Measurements from ENCODE around the gene CFAP69. TPM values are rescaled to one million over a fixed set of nuclear protein-coding genes. Genes with fewer than 3 reads are reported as not detected.
A peak's percentile ranks its signal among the peaks of the same experiment; 100 is the strongest.

The CFAP69 gene
- total and polyA plus RNA-seq, 5 experiments from 2014 or later: 0.39 to 0.77 TPM; not detected in 3

GRCh38 chr7:90216771-90217170 lies 28.2 kb upstream of the CFAP69 start:
- Mint-ChIP-seq H3K27me3 (peaks cover 11 to 23% (median 16%) of the 10 kb centered on the region in 5 donors), H3K4me3 (no peak overlapping the region), H3K36me3 (no peaks in the 10 kb centered on the region), H3K27ac (no peak overlapping the region), H3K4me1 (peaks cover 0 to 4% (median 0%) of the 10 kb centered on the region in 4 donors), H3K9me3 (peaks cover 0 to 5% (median 0%) of the 10 kb centered on the region in 9 donors)
- ATAC-seq (no peak), DNase-seq (no peak)
- POLR2A ChIA-PET: no interaction called here

DNA sequence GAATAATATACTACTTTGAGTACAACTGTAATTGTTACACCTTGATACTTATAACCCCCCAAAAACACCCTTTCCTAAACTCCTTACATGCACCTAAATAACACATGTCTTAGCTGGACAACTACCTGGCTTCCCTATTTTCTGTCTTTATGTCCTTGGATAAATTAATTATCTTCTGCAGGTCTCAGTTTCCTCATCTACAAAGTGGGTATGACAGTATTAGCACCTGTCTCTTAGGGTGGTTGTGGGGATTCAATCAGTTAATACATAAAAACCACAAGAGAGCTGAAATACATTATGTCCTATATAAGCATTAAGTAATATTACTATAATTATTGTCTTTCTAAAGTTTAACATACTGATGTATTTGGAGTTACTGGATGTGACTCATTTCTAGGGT lies 22.6 kb upstream of the CFAP69 start:
- ATAC-seq: no peak
- DNase-seq: no peak
- Mint-ChIP-seq H3K4me1 (no peaks in the 10 kb centered on the region), H3K36me3 (no peaks in the 10 kb centered on the region), H3K27me3 (peaks cover 21 to 64% (median 24%) of the 10 kb centered on the region in 5 donors), H3K9me3 (peaks cover 0 to 4% (median 0%) of the 10 kb centered on the region in 9 donors), H3K27ac (peak overlapping the region in 1 of 10 donors; percentile 42), H3K4me3 (no peak overlapping the region)
- POLR2A ChIA-PET: no interaction called here

- Mint-ChIP-seq H3K27me3 (peaks cover 20 to 70% (median 23%) of the 10 kb centered on the region in 5 donors), H3K27ac (no peak overlapping the region), H3K9me3 (peaks cover 0 to 4% (median 0%) of the 10 kb centered on the region in 9 donors), H3K4me3 (no peak overlapping the region), H3K4me1 (no peaks in the 10 kb centered on the region), H3K36me3 (no peaks in the 10 kb centered on the region)
- no peak for ATAC-seq
- DNase-seq: no peak
- POLR2A ChIA-PET: no interaction called here
These were observed 21.9 kb upstream of the CFAP69 start for GRCh38 chr7:90222811-90223725.

DNA sequence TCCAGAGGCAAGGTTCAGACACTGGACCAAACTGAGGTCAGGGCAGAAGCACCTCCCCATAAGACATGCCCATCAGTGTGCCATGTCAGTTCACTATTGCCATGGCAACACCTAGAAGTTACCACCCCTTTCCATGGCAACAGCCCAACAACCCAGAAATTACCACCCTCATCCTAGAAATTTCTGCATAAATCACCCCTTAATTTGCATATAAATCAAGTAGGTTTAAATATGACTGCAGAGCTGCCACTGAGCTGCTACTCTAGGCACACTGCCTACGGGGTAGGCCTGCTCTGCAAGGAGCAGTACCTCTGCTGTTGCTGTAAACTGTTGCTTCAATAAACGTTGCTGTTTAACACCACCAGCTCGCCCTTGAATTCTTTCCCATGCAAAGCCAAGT lies 20.8 kb upstream of the CFAP69 start:
- Mint-ChIP-seq H3K36me3 (no peaks in the 10 kb centered on the region), H3K4me1 (no peaks in the 10 kb centered on the region), H3K4me3 (no peak overlapping the region), H3K27me3 (peaks cover 22 to 78% (median 30%) of the 10 kb centered on the region in 5 donors), H3K27ac (no peak overlapping the region), H3K9me3 (peaks cover 0 to 4% (median 0%) of the 10 kb centered on the region in 9 donors)
- ATAC-seq (no peak), DNase-seq (no peak)
- POLR2A ChIA-PET: no interaction called here

GRCh38 chr7:90225181-90225580 lies 19.8 kb upstream of the CFAP69 start:
- Mint-ChIP-seq H3K4me3 (no peak overlapping the region), H3K4me1 (no peaks in the 10 kb centered on the region), H3K36me3 (no peaks in the 10 kb centered on the region), H3K9me3 (peaks cover 0 to 3% (median 0%) of the 10 kb centered on the region in 9 donors), H3K27me3 (peaks cover 21 to 76% (median 26%) of the 10 kb centered on the region in 5 donors), H3K27ac (no peak overlapping the region)
- no peak for ATAC-seq
- no peak for DNase-seq
- POLR2A ChIA-PET: no interaction called here

DNA sequence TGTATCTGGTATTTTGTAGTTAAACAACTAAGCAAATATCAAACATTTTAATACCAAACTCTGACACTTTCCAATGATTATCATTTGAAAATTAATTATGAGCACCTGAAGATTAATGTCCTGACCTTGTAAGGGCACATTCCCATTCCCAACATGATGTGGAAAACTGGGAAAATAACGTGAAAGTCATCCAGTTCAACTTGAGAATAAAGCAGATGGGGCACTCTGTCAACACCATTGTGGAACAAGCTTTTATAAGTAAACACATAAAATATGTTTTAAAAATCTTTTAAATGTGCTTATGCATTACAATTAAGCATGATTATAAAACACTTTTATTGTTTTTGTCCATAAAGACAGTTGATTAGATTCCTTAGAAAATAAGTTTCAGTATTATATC lies 19.4 kb upstream of the CFAP69 start:
- POLR2A ChIA-PET: no interaction called here
- ATAC-seq: no peak

DNA sequence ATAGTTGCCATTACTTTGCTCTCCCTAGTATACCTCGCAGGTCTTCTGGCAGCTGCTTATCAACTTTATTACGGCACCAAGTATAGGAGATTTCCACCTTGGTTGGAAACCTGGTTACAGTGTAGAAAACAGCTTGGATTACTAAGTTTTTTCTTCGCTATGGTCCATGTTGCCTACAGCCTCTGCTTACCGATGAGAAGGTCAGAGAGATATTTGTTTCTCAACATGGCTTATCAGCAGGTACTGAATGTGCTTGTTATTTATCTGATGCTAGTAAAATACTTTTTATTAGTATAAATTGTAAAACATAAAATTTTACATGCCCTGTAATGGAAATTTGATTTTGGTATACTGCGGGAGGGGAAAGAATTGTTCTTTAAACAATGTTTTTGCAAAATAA lies 17.7 kb upstream of the CFAP69 start:
- peaks cover 16 to 62% (median 23%) of the 10 kb centered on the region in 5 donors for H3K27me3 Mint-ChIP-seq
- H3K36me3 Mint-ChIP-seq: no peaks in the 10 kb centered on the region
- POLR2A ChIA-PET: no interaction called here
- H3K27ac Mint-ChIP-seq: no peak overlapping the region
- ATAC-seq (no peak), DNase-seq (no peak)
- H3K4me1 Mint-ChIP-seq: no peaks in the 10 kb centered on the region
- no peaks in the 10 kb centered on the region for H3K9me3 Mint-ChIP-seq
- H3K4me3 Mint-ChIP-seq: no peak overlapping the region

More for the DNA sequence above, 19.4 kb upstream of the CFAP69 start:
- no peak overlapping the region for H3K27ac Mint-ChIP-seq
- no peaks in the 10 kb centered on the region for H3K36me3 Mint-ChIP-seq
- H3K9me3 Mint-ChIP-seq: no peaks in the 10 kb centered on the region
- no peak for DNase-seq
- no peaks in the 10 kb centered on the region for H3K4me1 Mint-ChIP-seq
- H3K27me3 Mint-ChIP-seq: peaks cover 17 to 72% (median 22%) of the 10 kb centered on the region in 5 donors
- H3K4me3 Mint-ChIP-seq: no peak overlapping the region

DNA sequence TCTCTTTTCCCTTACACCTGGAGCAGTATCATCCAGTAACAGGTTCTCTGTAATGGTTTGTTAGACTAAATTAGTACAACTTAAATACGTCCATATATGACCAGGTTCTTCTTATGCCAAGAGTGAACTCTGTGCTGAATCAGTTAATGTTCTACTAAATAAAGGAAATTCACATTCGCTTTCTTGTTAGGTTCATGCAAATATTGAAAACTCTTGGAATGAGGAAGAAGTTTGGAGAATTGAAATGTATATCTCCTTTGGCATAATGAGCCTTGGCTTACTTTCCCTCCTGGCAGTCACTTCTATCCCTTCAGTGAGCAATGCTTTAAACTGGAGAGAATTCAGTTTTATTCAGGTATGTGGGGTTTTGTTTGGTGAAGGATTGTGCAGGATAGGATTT lies 15.3 kb upstream of the CFAP69 start:
- H3K4me3 Mint-ChIP-seq: no peak overlapping the region
- DNase-seq: no peak
- ATAC-seq: no peak
- H3K27ac Mint-ChIP-seq: no peak overlapping the region
- no peaks in the 10 kb centered on the region for H3K4me1 Mint-ChIP-seq
- no peaks in the 10 kb centered on the region for H3K36me3 Mint-ChIP-seq
- peaks cover 10 to 39% (median 12%) of the 10 kb centered on the region in 5 donors for H3K27me3 Mint-ChIP-seq
- POLR2A ChIA-PET: no interaction called here
- H3K9me3 Mint-ChIP-seq: no peaks in the 10 kb centered on the region

DNA sequence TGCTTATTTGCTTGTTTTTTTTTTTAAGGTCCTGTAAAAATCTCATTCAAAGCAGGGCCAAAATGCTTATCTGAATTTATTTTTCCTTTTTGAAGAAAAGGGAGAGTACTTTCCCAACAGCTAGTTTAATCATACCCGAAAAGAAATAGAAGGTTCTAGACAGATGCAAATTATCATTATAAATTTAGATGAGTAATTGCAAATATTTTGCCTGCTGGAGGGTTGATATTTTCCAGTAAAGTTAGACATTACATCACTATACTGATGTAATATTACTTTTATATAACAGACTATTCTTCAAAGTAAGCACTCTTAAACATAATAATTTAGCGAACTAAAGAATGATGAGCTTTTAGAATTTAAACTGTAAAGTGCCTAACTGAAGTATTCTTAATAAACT lies 14.1 kb upstream of the CFAP69 start:
- no peak overlapping the region for H3K4me3 Mint-ChIP-seq
- no peaks in the 10 kb centered on the region for H3K36me3 Mint-ChIP-seq
- DNase-seq: no peak
- no peaks in the 10 kb centered on the region for H3K9me3 Mint-ChIP-seq
- H3K27ac Mint-ChIP-seq: no peak overlapping the region
- POLR2A ChIA-PET: no interaction called here
- no peak for ATAC-seq
- peaks cover 4 to 34% (median 12%) of the 10 kb centered on the region in 5 donors for H3K27me3 Mint-ChIP-seq
- no peaks in the 10 kb centered on the region for H3K4me1 Mint-ChIP-seq

- no peak for ATAC-seq
- no peak overlapping the region for H3K27ac Mint-ChIP-seq
- H3K27me3 Mint-ChIP-seq: peaks cover 4 to 34% (median 12%) of the 10 kb centered on the region in 5 donors
- DNase-seq: no peak
- H3K9me3 Mint-ChIP-seq: no peaks in the 10 kb centered on the region
- H3K36me3 Mint-ChIP-seq: no peaks in the 10 kb centered on the region
- H3K4me1 Mint-ChIP-seq: no peaks in the 10 kb centered on the region
- H3K4me3 Mint-ChIP-seq: no peak overlapping the region
- POLR2A ChIA-PET: no interaction called here
These were observed 13.7 kb upstream of the CFAP69 start for GRCh38 chr7:90231304-90231703.

GRCh38 chr7:90232430-90232829 lies 12.5 kb upstream of the CFAP69 start:
- no peak for ATAC-seq
- Mint-ChIP-seq H3K36me3 (no peaks in the 10 kb centered on the region), H3K4me1 (no peaks in the 10 kb centered on the region), H3K27ac (no peak overlapping the region), H3K9me3 (no peaks in the 10 kb centered on the region), H3K27me3 (peaks cover 6 to 25% (median 8%) of the 10 kb centered on the region in 5 donors), H3K4me3 (no peak overlapping the region)
- POLR2A ChIA-PET: no interaction called here
- DNase-seq: no peak

- Mint-ChIP-seq H3K9me3 (no peaks in the 10 kb centered on the region), H3K4me3 (no peak overlapping the region), H3K4me1 (no peaks in the 10 kb centered on the region), H3K36me3 (no peaks in the 10 kb centered on the region), H3K27me3 (peaks cover 4 to 23% (median 8%) of the 10 kb centered on the region in 5 donors), H3K27ac (no peak overlapping the region)
- DNase-seq (no peak), ATAC-seq (no peak)
- POLR2A ChIA-PET: no interaction called here
These were observed 11.4 kb upstream of the CFAP69 start for GRCh38 chr7:90233569-90233968.

GRCh38 chr7:90236721-90237289 lies 8.2 kb upstream of the CFAP69 start:
- ATAC-seq (no peak), DNase-seq (no peak)
- H3K4me3 Mint-ChIP-seq: no peak overlapping the region
- no peaks in the 10 kb centered on the region for H3K4me1 Mint-ChIP-seq
- peaks cover 0 to 10% (median 6%) of the 10 kb centered on the region in 5 donors for H3K27me3 Mint-ChIP-seq
- H3K9me3 Mint-ChIP-seq: no peaks in the 10 kb centered on the region
- no peaks in the 10 kb centered on the region for H3K36me3 Mint-ChIP-seq
- no peak overlapping the region for H3K27ac Mint-ChIP-seq
- POLR2A ChIA-PET: no interaction called here

All from naive thymus-derived CD8-positive, alpha-beta T cell (primary cell).